Measurements from ENCODE around the gene TTLL3.
"Not testable (repeated sequence)": the region's sequence is repeated elsewhere in the genome, so short reads cannot be mapped to it uniquely, and the experiment has no call there.

TTLL3 gene

DNA sequence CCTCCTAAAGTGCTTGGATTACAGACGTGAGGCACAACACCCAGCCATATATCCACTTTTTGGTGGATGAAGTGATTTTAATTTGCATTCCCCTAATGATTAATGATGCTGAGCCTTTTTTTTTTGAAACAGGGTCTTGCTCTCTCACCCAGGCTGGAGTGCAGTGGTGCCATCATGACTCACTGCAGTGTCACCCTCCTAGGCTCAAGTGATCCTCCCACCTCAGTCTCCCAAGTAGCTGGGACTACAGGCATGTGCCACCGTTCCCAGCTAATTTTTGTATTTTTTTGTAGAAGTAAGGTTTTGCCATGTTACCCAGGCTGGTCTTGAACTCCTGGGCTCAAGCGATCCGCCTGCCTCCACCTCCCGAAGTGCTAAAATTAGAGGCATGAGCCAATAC, 62.0 kb downstream of the TTLL3 start:
- not testable (repeated sequence) for DNase-seq

DNA sequence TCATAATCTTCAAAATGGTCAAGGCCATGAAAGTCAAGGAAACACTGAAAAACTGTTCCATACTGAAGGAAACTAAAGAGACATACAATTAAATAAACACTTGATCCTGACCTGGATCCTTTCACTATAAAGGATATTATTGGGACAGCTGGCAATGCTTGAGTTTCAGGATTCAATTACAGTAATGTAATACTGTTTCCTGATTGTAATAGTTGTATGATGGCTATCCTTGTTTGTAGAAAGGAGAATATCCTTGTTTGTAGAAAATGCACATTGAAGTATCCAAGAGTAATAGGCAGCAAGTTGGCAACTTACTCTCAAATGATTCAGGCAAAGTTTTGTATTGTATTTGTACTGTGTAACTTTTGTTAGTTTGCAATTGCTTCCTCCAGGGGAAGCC, 65.4 kb downstream of the TTLL3 start:
- no peak for DNase-seq

GRCh38 chr3:9876255-9876654, 66.2 kb downstream of the TTLL3 start:
- not testable (repeated sequence) for DNase-seq

DNA sequence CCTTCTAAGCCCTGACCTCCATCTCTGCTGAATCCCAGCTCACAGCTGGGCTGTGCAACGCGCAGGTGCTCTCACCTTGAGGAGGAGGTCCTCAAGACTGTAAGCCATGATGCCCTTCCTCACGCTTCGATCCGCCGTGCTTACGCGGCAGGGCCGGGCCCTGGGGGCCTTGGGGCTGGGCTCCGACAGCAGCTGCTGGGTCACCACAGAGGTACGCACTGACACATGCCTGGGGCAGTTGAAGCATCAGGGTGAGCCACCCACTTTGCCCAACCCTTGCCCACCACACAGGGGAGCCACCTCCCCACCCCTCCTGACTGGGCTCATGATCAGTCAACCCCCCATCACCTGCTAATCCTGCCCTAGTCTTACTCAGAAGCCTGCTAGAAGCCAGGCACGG, 66.9 kb downstream of the TTLL3 start:
- no peak for DNase-seq

- no peak for DNase-seq
Observed at GRCh38 chr3:9878700-9879099, 68.6 kb downstream of the TTLL3 start.

GRCh38 chr3:9879830-9880549, 69.9 kb downstream of the TTLL3 start, which contains the start of gene CIDEC:
TSS of gene CIDEC (minus strand) at chr3:9880253. CDS start at chr3:9878486, 1,767 bp downstream.
- no peak for DNase-seq

GRCh38 chr3:9881441-9881840, 71.4 kb downstream of the TTLL3 start:
- DNase-seq = no peak

DNA sequence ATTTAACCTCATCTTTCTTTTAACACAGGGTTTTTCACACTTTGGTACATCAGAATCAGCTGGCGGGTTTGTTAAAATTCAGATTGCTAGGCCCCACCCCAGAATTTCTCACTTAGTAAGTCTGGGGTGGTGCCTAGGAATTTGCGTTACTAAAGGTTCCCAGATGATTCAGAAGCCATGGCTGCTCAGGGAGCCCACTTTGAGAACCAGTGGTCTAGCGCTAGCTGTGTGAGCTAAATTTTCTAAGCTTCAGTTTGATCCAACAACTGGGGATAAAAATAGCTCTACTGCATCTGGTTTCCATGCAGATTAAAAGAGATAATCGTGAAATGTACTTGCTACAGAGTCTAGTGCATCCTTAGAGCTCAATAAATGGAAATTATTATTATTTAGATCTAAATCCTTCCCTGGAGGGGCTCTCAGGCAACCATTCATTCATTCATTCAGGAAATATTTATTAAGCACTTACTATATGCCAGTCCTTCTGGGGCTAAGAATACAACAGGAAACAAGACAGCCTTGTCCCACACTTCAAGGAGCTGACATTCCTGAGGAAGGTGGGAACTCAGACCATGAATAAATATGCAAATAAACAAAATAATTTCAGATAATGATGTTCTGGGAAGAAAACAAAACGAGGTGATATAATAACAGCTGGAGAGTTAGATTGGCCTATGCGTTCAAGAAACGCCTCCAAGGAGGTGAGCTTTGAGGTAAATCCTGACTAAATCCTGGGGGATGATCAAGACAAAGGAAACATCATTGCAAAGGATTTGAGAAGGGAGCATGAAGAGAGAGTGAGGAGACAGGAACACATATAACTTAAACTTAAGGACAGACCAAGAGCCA, 73.9 kb downstream of the TTLL3 start:
- no peak for DNase-seq

- DNase-seq = no peak
Observed at GRCh38 chr3:9884555-9885165, 74.6 kb downstream of the TTLL3 start.
